Activated T-helper 1 cell treated with anti-CD3 and anti-CD28 coated beads, Interleukin-12 subunit alpha, Interleukin-12 subunit beta, Interleukin-2, Interleukin-4 antibody, amounts not matched to agents 30 ng/mL and 10 ng/mL and 1 ng/mL, durations not matched to agents 14 hours and 24 hours and 36 hours (primary cell): ENCODE results near the gene PPA2. TPM values are rescaled to one million over a fixed set of nuclear protein-coding genes. Genes with fewer than 3 reads are reported as not detected.

Source experiments
- DNase-seq: peaks from one replicate; pipeline ENCODE4 v3.0.0; 2021; ENCODE audit warnings: low spot score
- H3K27ac Mint-ChIP-seq: one replicate; pipeline ENCODE4 v1.8.0; 2021; ENCODE audit warnings: mild to moderate bottlenecking, mixed read lengths
- H3K27me3 Mint-ChIP-seq: one replicate; pipeline ENCODE4 v1.8.0; 2022; ENCODE audit warnings: mild to moderate bottlenecking, moderate library complexity, mixed read lengths; ENCODE audit not compliant: insufficient read depth
- H3K36me3 Mint-ChIP-seq: one replicate; pipeline ENCODE4 v1.8.0; 2021; ENCODE audit warnings: low read depth, mixed read lengths
- H3K4me1 Mint-ChIP-seq: one replicate; pipeline ENCODE4 v1.8.0; 2021; ENCODE audit warnings: low read depth, mixed read lengths
- H3K4me3 Mint-ChIP-seq: one replicate; pipeline ENCODE4 v1.8.0; 2021; ENCODE audit warnings: mild to moderate bottlenecking, moderate library complexity, mixed read lengths
- H3K9me3 Mint-ChIP-seq: one replicate; pipeline ENCODE4 v1.8.0; 2021; ENCODE audit warnings: mixed read lengths
- intact Hi-C: fragments of 100-400 bp; cut with micrococcal nuclease; formaldehyde crosslinking; loops from one replicate; pipeline ENCODE4 v1.15.1; 2024
- total RNA-seq: library from RNA; stranded (reverse); gene quantifications from 2 replicates; pipeline ENCODE4 v1.2.3, GENCODE V29; 2022

PPA2 gene
- total RNA-seq, 1 donor from 2014 or later, result 67.2 TPM

DNA sequence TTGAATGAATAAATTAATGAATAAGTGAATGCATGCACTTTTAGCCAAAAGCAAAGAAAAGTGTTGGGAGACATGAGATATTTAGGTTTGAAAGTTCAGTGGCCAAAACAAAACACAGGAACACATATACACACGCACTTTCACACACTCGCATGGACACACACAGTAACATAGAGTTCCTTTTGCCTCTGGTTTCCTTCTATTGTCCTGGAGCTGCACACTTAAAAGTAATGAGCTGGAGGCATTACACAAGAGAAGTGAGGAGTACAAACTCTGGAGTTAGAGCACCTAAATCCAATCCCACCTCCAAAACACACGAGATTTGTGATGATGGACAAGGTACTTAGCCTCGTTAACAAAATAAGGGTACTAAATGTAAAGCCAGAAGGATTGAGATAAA is 18.7 kb downstream of the PPA2 start:
- H3K27ac Mint-ChIP-seq, result no peak overlapping the region

DNA sequence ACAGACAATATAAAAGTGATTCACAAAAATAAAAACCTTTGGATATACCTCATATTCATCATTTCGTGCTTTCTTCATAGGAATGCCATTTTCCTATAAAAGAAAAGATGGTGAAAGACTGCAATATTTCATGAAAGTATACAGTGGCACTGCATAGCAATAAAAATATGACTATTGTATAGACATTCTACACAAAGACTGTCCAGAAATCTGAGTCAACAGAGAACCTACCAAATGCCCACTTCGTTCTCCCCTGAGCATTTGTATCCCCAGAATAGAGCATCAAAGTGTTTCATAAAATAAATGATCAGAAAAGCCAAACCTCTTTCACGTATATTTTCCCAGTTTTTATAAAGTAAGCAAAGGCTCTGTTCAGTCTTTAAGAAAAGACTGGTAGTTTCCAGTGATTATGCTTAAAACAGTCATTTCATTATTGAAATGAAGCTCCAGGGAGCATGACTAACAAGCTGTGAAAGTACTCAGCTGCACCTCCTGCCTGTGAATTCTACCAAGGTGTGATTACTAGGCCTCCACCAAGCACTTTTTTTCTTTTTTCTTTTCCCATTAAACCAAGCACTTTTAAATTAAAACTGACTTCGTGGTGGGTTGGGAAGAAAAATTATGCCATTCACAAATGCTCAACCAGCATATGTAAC is 20.2 kb downstream of the PPA2 start:
- no peak overlapping the region for H3K4me3 Mint-ChIP-seq
- no peak for DNase-seq
- intact Hi-C loops, result loop anchor here (1.0 to 5.0 kb wide), 7 partner anchors 18 to 486 kb away; no protein-coding TSS in a partner anchor
- no peaks in the 10 kb centered on the region for H3K9me3 Mint-ChIP-seq
- no peaks in the 10 kb centered on the region for H3K27me3 Mint-ChIP-seq
- peaks cover 32% of the 10 kb centered on the region for H3K36me3 Mint-ChIP-seq
- H3K4me1 Mint-ChIP-seq, result peaks cover 33% of the 10 kb centered on the region
- peak overlapping the region; percentile 45 for H3K27ac Mint-ChIP-seq

More for the DNA sequence above, 18.7 kb downstream of the PPA2 start:
- no peaks in the 10 kb centered on the region for H3K9me3 Mint-ChIP-seq
- H3K27me3 Mint-ChIP-seq, result no peaks in the 10 kb centered on the region
- peaks cover 29% of the 10 kb centered on the region for H3K36me3 Mint-ChIP-seq
- no peak for DNase-seq
- intact Hi-C loops, result no loop called here
- H3K4me1 Mint-ChIP-seq, result peaks cover 33% of the 10 kb centered on the region
- no peak overlapping the region for H3K4me3 Mint-ChIP-seq

GRCh38 chr4:105451346-105451745 is 22.5 kb downstream of the PPA2 start:
- Mint-ChIP-seq H3K27ac (no peak overlapping the region), H3K36me3 (peaks cover 35% of the 10 kb centered on the region), H3K4me3 (no peak overlapping the region), H3K9me3 (no peaks in the 10 kb centered on the region), H3K4me1 (peaks cover 33% of the 10 kb centered on the region), H3K27me3 (no peaks in the 10 kb centered on the region)
- no peak for DNase-seq
- intact Hi-C loops, result loop anchor here (5.0 kb wide), 3 partner anchors 259 to 484 kb away; no protein-coding TSS in a partner anchor

GRCh38 chr4:105440890-105441289 is 33.0 kb downstream of the PPA2 start:
- DNase-seq, result no peak
- H3K4me3 Mint-ChIP-seq, result no peak overlapping the region
- H3K36me3 Mint-ChIP-seq, result peaks cover 30% of the 10 kb centered on the region
- H3K27me3 Mint-ChIP-seq, result no peaks in the 10 kb centered on the region
- H3K9me3 Mint-ChIP-seq, result peaks cover 15% of the 10 kb centered on the region
- H3K4me1 Mint-ChIP-seq, result no peaks in the 10 kb centered on the region
- no peak overlapping the region for H3K27ac Mint-ChIP-seq
- intact Hi-C loops, result no loop called here

DNA sequence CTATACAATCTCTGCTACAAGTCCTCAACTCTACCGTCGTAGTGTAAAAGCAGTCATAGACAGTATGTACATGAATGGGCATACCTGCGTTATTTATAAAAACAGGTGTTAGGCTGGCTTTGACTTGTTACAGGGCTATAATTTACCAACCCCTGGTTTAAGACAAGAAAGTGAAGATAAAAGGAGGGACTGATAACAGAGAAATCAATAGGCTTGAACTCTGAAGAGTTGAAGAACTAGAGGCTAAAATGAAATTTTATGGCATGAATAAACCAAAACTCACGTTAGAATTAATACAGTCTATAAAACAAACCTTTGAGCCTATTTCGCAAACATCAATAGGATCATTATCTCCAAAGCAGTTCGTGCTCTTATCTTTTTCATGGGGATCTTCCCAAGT is 36.2 kb downstream of the PPA2 start:
- peaks cover 28% of the 10 kb centered on the region for H3K9me3 Mint-ChIP-seq
- H3K27me3 Mint-ChIP-seq, result no peaks in the 10 kb centered on the region
- H3K36me3 Mint-ChIP-seq, result peaks cover 54% of the 10 kb centered on the region
- intact Hi-C loops, result no loop called here
- no peak overlapping the region for H3K27ac Mint-ChIP-seq
- no peak overlapping the region for H3K4me3 Mint-ChIP-seq
- no peak for DNase-seq
- no peaks in the 10 kb centered on the region for H3K4me1 Mint-ChIP-seq

- Mint-ChIP-seq H3K4me3 (no peak overlapping the region), H3K4me1 (no peaks in the 10 kb centered on the region)
- intact Hi-C loops, result no loop called here
These were observed 37.4 kb downstream of the PPA2 start for GRCh38 chr4:105436414-105436813.

DNA sequence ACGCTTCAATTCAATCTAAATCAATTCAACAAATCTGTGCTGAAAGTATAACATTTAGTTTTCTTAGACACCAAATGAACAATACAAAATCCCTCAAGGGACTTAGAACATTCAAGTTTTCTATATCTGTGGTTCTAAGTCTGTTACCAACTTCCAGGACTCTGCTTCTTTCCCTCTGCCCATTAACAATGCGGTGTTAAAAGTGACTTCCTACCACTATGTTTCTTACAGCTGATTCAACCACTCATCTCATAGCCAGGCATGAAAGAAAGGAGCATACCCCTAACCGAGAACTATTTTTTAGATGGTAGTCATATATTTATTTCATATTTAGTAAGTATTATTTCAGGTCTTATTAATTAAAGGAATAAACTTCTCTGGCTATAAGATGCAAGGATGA is 38.9 kb downstream of the PPA2 start:
- intact Hi-C loops, result loop anchor here (2.0 kb wide), 1 partner anchor 18 kb away; no protein-coding TSS in a partner anchor
- H3K36me3 Mint-ChIP-seq, result peaks cover 57% of the 10 kb centered on the region
- H3K4me3 Mint-ChIP-seq, result no peak overlapping the region
- H3K9me3 Mint-ChIP-seq, result peaks cover 28% of the 10 kb centered on the region
- no peak for DNase-seq
- H3K27me3 Mint-ChIP-seq, result no peaks in the 10 kb centered on the region
- no peaks in the 10 kb centered on the region for H3K4me1 Mint-ChIP-seq
- H3K27ac Mint-ChIP-seq, result no peak overlapping the region

More at GRCh38 chr4:105436414-105436813, 37.4 kb downstream of the PPA2 start:
- Mint-ChIP-seq H3K36me3 (peaks cover 60% of the 10 kb centered on the region), H3K27me3 (no peaks in the 10 kb centered on the region), H3K9me3 (peaks cover 28% of the 10 kb centered on the region), H3K27ac (no peak overlapping the region)
- DNase-seq, result no peak

DNA sequence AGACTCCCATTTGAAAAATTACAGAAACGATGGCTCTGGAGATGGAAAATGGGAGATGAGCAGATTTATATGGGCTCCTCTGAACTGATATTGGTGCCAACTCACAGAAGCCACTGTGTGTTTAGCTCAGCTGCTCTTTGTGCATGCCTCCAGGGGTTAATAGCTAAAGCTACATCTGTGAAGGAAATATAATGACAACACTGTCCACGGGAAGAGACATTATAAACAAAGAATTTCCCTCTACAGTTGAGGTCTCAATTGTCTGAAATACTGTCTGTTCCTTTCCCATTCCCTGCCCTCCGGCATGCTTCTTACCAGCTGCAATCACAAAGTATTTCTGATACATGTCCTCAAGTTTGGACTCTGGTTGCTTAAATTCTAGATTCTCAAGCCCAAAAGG is 40.4 kb downstream of the PPA2 start:
- intact Hi-C loops, result no loop called here
- Mint-ChIP-seq H3K27ac (no peak overlapping the region), H3K9me3 (peaks cover 28% of the 10 kb centered on the region), H3K4me1 (no peaks in the 10 kb centered on the region), H3K4me3 (no peak overlapping the region), H3K27me3 (no peaks in the 10 kb centered on the region), H3K36me3 (peaks cover 58% of the 10 kb centered on the region)
- no peak for DNase-seq

GRCh38 chr4:105432438-105432837 is 41.4 kb downstream of the PPA2 start:
- peaks cover 37% of the 10 kb centered on the region for H3K9me3 Mint-ChIP-seq
- H3K36me3 Mint-ChIP-seq, result peaks cover 63% of the 10 kb centered on the region
- H3K27ac Mint-ChIP-seq, result no peak overlapping the region
- intact Hi-C loops, result no loop called here
- no peak for DNase-seq
- no peak overlapping the region for H3K4me3 Mint-ChIP-seq
- no peaks in the 10 kb centered on the region for H3K27me3 Mint-ChIP-seq
- H3K4me1 Mint-ChIP-seq, result no peaks in the 10 kb centered on the region

DNA sequence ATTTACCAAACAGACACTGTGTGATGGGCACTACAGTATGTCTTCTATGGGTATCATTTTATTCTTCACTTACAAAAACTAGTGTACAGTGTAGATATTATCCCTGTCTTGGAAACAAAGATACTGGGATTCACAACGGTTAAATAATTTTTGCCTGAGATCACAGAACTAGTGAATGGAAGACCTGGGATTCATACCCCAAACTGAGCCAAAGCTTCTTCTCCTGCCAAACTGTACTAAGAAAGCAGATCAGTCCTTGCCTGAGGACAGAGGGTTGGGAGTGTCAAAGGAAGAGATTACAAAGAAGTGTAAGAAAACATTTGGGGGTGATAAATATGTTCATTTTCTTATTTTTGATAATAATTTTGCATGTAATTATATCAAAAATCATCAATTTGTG is 43.1 kb downstream of the PPA2 start:
- Mint-ChIP-seq H3K9me3 (peaks cover 29% of the 10 kb centered on the region), H3K4me1 (no peaks in the 10 kb centered on the region), H3K27ac (no peak overlapping the region), H3K27me3 (no peaks in the 10 kb centered on the region), H3K4me3 (no peak overlapping the region), H3K36me3 (peaks cover 59% of the 10 kb centered on the region)
- no peak for DNase-seq
- intact Hi-C loops, result no loop called here

- H3K4me3 Mint-ChIP-seq, result no peak overlapping the region
- intact Hi-C loops, result no loop called here
- peaks cover 49% of the 10 kb centered on the region for H3K36me3 Mint-ChIP-seq
- DNase-seq, result no peak
- H3K4me1 Mint-ChIP-seq, result peaks cover 11% of the 10 kb centered on the region
- H3K27me3 Mint-ChIP-seq, result no peaks in the 10 kb centered on the region
- no peak overlapping the region for H3K27ac Mint-ChIP-seq
- H3K9me3 Mint-ChIP-seq, result peaks cover 25% of the 10 kb centered on the region
These were observed 47.5 kb downstream of the PPA2 start for GRCh38 chr4:105426187-105426897.

GRCh38 chr4:105422207-105422920 is 51.5 kb downstream of the PPA2 start:
- intact Hi-C loops, result no loop called here
- H3K27me3 Mint-ChIP-seq, result no peaks in the 10 kb centered on the region
- H3K4me3 Mint-ChIP-seq, result no peak overlapping the region
- H3K27ac Mint-ChIP-seq, result no peak overlapping the region
- peaks cover 16% of the 10 kb centered on the region for H3K9me3 Mint-ChIP-seq
- peaks cover 39% of the 10 kb centered on the region for H3K36me3 Mint-ChIP-seq
- DNase-seq, result no peak
- peaks cover 16% of the 10 kb centered on the region for H3K4me1 Mint-ChIP-seq

GRCh38 chr4:105417624-105418023 is 56.2 kb downstream of the PPA2 start:
- Mint-ChIP-seq H3K27ac (no peak overlapping the region), H3K4me3 (no peak overlapping the region), H3K9me3 (no peaks in the 10 kb centered on the region), H3K4me1 (peaks cover 5% of the 10 kb centered on the region), H3K27me3 (no peaks in the 10 kb centered on the region), H3K36me3 (peaks cover 16% of the 10 kb centered on the region)
- DNase-seq, result no peak
- intact Hi-C loops, result no loop called here
